HG03354 (cell line): ENCODE measurements around the gene SOX13.

ENCODE experiments used
- ATAC-seq: cut with Tn5 transposase; IDR thresholded peaks from one replicate; pipeline ENCODE4 v1.9.1; 2021; ENCODE audit warnings: mild to moderate bottlenecking; ENCODE audit not compliant: unreplicated experiment, poor library complexity, severe bottlenecking

Gene SOX13

DNA sequence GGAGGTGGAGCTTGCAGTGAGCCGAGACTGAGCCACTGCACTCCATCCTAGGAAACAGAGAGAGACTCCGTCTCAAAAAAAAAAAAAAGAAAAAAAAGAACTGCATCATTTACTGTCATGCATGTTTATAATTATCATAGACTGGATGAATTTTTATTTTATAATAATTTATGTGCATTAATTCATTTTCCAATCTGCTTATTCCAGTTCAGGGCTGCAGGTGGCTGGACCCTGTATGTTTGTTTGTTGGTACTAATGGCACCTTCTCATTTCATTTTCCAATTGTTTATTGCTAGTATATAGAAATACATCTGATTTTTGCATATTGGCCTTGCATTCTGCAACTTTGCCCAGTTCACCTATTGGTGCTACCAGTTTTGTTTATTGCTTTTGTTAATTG lies 19.0 kb upstream of the SOX13 start:
- ATAC-seq, result no peak

DNA sequence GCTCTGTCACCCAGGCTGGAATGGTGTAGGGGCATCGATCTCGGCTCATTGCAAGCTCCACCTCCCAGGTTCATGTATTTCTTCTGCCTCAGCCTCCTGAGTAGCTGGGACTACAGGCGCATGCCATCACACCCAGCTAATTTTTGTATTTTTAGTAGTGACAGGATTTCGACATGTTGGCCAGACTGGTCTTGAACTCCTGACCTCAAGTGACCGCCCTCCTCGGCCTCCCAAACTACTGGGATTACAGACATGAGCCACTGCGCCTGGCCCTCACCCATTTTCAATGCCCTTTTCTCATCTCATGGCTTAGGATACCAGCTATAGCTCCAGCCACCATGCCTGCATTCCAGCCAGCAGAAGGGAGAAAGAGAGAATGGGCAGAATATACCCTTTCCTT lies 12.9 kb upstream of the SOX13 start:
- ATAC-seq, result no peak

DNA sequence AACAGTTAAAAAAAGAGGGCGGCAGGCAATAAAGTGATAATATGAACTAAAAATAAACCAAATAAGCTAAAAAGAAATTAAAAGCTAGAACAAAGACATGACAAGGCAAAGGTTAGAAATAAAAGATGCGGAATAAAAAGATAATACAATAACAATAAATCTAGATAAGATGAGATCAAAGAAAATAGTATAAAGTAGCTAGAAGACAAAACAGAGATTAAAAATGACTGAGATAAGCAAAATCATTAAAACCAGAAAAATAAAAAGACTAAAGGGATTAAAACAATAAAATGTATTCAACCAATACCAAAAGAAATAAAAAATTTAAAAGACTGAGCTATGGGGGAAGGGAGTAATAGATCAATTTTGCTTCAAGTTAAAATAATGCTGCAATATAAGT lies 10.8 kb upstream of the SOX13 start:
- no peak for ATAC-seq

DNA sequence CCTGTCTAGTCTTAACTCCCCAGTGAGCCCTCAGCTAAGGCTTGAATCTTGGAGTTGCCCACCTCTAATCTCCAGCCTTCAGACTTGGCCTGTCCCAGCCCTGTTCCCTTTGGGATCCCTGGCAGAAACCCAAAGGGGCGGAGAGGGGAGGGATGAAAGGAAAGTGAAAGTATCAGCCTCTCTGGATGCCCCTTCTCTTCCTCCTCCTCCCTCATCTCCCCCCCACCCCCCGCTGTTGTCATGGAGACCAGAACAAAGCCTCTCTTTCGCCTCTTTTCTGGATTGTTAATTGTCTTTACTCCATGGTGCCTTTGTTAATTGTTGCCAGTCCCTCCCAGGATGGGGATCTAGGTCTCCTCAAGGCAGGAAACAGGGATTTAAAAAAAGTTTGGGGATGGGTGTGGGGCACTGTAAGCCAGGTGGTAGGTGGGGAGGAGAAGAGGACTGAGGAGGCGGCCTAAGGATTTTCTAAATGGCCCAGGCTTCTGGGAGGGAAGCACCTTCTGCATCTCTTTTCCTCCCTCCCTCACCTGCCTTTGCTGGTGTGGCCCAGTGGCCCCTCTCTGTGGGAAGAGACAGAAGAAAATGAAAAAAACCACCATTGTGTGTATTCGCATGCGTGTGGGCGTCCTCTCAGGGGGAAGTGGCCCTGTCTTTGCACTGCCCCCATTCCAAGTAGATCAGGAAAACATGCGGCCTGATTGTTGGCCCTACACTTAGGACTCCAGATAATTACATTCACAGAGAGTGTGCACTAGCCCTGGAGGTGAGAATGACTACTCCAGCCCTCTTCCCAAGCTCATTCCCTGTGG lies 7.5 kb upstream of the SOX13 start:
- ATAC-seq, result no peak

DNA sequence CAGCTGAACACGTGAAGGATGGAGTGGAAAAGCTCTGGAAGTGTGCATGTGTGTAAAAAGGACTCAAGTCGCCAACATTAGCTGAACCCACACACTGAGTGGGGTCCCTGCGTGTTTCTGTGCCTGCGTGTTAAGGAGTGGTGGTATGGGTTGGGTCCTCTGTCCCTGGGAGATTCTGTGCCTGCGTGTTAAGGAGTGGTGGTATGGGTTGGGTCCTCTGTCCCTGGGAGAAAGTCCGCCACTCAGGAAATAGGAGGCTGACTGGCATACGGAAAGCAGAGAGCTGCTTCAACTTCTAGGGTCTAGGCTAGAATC lies 7.0 kb upstream of the SOX13 start:
- no peak for ATAC-seq

DNA sequence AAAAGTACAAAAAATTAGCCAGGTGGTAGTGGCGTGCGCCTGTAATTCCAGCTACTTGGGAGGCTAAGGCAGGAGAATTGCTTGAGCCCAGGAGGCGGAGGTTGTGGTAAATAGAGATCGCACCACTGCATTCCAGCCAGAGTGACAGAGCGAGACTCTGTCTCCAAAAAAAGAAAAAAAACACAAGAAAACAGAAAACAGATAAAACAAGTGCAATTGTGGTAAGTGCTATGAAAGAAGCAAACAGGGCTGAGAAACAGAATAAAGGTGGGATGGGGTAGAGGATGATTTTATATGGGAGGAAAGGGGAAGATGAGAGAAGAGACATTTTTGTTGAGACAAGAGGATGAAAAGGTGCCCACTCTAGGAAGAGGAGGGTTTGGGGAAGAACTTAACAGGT lies 5.0 kb upstream of the SOX13 start:
- ATAC-seq, result no peak

DNA sequence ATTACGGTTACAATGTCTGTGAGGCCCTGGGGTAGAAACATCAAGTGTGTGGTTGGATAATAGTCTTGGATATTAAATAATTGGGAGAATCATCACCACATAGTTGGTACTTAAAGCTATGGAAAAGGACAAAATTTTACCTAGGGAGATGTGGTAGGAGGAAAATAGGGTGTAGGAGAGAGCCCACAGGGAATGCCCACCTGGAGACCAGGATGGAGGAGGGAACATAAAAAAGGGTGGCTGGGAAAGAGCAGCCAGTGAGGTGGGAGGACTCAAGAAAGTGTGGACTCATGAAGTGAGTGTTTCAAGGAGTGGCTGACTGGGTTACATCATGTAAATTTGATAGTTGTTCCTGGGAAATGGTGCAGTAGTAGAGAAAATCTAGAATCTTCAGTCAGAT lies 3.0 kb upstream of the SOX13 start:
- ATAC-seq, result no peak

DNA sequence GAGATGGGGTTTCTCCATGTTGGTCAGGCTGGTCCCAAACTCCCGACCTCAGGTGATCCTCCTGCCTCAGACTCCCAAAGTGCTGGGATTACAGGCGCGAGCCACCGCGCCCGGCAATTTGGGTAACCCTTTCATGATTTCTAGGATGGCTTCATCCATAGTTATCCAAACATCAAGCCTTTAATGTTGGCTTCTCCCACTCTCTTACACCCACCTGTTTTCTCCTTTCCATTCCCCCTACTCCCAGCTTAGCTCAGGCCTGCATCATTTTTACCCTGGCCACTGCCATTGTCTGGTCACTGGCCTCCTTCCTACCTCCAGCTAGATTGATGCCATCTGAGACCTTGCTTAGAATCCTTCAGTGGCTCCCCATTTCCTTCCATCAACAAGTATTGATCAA lies 2.0 kb upstream of the SOX13 start:
- ATAC-seq, result no peak

DNA sequence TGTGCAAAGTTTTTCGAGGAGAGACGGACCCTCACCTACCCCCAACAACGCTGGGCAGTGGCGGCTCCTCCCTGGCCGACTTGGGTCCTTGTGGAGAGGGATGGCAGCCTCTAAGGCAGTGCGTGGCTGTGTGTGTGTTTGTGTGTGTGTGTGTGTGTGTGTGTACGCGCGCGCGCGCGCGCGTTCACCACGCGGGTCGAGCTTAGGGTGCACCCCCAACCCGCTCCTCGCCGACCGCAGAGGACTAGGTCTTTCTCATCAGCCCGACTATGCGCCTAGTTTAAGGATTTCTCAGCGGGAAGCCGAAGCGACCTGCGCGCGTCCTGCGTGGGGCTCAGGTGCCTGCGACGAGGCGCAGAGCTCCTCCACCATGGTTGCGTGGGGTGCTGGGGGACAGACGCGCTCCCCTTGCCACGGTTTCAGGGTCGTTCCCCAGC lies 940 bp downstream of the SOX13 start:
- ATAC-seq, result no peak

DNA sequence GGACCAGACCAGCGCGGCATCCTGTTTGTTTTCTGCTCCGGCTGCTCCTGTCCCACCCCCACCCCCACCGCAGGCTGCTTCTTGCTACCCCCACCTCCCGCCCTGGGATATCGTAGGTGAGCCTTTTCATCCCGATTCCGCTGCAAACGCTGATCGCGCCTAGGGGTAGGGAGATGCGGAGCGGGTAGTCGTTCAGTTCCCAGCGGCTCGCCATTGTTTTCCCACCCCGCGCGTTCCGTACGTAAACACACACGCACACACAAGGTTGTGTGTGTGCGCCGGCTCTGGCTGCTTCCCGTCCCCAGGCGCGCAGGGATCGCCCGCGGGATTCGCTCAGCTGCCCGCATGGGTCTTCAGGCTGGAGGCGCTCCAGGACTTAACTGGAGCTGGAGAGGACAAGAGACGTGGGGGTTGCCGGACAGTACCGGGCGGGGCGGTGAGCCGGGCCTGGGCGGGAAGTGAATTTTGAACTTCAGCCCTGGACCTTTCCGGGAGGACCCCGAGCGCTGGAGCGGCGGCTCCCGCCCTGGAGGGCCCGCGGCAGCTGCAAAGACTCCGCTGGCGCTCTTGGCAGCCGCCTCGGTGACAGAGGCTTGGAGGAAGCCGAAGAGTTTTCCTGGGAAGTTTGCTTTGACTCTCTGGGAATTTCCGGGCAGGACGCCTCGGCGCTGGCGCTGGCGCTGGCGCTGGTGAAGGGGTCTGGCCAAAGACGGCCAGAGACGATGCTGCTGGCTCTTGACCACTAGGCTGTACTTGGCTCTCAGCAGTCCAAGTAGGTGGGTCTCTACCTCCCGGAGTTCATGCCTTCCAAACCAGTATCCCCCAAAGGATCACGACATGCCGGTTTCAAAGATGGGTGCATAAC lies 1.6 kb downstream of the SOX13 start:
- no peak for ATAC-seq

DNA sequence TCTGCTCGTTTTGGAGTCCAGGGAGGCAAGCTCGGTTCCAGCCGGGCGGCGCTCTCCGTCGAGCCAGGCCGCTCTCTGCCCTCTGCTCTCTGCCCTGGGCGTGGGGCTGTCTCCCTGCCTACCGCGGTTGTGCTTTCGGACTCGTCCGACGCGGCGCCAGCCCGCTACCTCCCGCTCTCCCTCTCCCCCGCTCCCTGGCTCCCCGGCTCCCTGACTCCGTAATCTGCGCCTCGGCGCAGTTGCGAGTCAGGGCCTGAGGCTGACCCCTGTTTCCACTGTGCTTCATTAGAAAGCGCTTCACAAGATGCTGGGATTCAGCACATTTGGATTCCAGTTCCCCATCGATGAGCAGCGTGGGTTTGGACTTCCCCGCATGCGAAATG lies 2.2 kb downstream of the SOX13 start:
- ATAC-seq, result no peak

DNA sequence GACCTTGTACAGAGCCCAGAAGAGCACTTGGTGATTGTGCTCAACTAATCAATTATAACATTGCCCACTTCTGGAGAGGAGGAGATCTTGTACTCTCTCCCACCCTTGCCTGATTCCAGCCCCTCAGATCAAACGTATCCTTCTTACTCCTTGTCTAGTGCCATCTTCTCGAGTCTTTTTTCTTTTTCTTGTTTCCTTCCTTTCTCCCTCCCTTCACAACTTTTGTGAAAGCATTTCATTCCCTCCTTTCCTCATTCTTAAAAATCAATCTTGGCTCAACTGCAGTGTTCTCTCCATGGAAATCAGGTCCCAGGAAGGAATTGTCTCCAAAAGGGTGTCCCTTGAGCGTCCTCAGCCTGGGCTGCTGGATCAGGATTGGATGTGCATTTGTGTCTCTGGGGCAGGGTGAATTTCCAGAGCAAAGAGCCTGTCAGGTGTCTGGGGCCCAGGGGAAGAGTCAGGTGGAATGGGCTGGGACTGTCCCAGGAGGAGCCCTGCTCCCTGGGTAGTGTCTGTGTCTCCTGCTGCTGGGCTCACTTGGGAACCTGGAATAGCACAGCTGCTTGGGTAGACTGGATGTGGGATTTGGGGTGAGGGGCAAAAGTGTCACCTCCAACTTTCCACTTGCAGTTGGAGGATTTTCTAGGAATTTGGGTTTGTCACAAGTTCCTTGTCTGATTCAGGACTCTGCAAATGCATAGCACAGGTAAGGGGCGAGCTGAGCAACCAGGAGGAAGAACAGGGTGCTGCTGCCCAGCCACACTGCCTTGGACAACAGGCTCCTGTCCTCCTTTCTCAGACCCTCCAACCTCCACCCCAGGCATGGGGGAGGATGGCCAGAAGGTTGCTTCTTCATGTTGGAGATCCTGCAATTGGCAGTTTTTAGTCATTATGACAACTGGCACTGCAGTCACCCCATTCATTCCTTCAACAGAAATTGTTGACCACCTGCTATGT lies 3.3 kb downstream of the SOX13 start:
- ATAC-seq, result no peak

DNA sequence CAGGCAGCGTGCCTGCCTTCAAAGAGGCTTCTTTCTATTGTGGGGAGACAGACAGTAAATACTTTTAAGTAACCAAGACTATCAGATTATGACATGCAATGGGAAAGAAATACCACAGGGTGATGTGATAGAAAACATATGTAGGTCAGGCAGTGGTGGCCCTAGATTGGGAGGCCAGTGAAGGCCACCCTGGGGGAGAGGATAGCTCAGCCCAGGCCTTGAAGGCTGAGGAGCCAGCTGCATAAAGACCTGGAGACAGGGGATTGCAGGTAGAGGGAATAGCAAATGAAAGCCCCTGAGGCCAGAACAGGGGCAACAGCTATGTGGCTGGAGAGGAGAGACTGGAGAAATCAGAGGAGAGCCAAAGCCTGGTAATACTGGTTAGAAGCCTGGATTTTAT lies 4.0 kb downstream of the SOX13 start:
- no peak for ATAC-seq

DNA sequence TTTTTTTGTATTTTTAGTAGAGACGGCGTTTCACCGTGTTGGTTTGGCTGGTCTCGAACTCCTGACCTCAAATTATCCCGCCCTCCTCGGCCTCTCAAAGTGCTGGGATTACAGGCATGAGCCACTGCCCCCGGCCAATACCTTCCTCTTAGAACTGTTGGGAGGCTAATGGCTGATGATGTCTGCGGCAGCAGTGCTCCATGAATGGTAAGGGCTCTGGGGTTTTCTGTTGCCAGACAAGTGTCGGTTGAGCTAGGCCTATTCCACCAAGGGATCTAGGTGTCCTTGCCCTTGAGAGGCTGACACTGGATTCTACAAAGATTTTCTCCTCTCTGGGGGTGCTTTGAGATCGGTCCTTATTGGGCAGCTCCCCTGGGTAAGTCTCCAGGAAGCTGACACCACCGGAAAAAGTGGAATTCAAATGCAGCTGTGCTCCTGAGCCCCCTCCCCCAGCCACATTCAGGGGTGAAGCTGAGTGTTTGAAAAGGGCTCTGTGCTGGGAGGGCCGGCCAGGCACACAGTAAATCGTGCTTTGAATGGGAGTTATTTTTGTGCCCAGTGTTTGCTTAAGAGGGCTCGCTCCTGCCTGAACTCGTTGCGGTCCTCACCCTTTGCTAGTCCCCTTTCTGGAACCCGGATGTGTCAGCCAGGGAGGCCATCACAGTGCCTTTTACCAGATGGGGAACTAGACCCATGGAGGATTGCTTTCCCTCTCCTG lies 5.2 kb downstream of the SOX13 start:
- ATAC-seq, result no peak

DNA sequence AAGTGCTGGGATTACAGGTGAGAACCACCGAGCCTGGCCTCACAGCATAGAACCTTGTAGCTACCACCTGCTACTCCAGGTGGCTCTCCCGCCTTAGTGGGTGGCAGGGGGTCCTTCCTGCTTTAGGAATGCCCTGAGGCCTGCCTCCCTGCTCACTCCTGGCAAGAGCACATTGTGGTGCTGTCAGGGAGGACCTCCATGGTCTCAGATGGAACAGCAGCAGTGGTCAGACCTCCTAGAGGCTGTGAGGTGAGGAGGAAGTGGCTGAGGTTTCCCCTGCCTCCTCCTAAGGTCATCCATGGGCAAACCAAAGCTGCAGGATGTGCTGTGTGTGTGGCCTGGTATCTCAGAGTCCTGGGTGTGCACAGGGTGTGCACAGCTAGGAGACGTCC lies 6.7 kb downstream of the SOX13 start:
- ATAC-seq, result no peak

DNA sequence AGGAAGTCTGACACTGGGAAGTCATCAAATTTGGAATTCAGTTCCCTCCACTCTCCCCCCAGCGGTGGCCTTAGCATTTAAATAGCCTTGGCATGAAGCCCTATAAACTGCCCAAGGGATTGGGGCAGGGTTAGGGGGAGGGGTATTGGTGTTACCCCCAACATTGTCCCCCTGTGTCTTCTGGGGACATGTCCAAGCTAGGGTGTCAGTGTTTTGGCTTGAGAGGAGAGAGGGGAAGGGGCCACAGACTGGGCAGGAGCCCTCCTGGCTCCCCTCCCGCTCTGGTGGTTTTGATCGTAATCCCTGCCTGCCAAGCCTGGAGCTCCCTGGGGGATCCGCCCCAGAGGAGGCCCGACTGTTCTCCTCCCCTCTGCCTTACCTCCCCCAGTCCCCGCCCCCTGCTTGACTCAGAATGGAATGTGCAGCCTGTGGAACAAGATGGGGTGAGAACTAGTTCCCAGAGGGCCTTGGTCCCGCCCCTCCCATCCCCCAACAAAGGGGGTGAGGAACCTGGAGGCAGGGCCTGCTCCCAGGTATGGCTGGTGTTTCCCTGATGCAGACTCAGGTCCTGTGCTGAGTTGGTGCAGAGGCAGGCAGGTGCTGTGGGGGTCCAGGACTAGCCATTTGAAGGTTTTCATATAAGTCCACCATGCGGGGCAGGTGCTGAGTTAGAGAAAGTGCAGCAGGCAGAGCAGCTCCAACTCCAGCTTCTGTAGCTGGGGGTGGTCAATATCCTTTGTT lies 7.4 kb downstream of the SOX13 start:
- no peak for ATAC-seq

DNA sequence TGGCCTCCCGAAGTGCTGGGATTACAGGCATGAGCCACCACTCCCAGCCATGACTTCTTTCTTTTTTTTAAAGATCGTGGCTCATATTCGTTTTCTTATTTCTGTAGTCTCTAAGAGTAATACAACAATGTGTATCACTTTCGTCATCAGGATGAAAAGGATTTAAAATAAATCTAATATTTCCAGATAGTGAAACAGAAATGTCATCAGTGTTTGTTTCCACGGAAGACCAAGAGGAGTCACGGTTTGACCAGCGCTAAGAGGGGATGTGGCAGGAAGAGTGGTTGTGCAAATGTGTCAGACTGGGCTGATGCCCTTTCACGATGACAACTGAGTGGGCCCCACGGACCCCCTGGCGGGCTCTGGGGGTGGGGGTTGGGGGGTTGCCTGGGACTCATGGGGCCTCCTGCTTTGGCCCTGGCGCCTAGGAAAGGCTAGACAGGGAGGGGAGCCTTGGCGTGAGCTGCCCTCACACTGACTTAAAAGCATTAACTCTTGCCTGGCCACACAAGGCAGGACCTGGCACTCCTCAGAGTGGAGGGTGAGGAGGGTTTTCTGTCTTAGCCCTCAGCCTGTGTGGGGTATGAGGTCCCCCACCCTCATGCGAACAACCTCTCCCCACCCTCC lies 8.4 kb downstream of the SOX13 start:
- ATAC-seq, result no peak

DNA sequence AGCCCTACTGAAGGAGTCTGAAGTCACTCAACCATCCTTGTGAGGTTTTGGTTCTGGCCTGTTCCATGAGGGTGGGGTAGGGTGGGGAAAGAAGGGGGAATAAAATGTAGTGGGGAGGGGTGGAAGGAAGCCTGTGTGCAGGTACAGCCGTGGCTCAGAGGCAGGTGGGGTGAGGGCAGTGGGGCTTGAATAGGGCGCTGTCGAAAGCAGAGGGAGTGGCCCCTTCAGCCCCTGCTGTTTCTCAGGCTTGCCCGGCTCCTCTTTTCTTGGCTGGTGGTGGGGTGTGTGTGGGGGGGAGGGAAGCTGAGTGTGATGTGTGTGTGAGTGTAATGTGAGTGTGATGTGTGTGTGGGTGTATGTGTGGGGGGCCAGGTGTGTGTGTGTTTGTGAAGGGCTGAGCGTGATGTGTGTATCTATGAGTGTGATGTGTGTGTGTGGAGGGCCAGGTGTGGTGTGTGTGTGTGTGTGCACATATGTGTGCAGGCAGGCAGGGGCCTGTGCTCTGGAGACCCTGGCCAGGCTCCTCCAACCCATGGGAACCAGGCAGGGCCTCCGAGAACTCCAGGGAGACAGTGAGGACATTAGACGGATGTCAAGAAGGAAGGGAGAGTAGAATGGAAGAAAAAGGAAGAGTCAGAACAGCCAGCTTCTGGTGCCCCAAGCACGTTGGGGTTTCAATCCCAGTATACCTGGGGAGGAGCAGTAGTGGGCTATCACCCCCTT lies 9.0 kb downstream of the SOX13 start:
- ATAC-seq, result no peak
